Measurements from ENCODE around the gene ACSL3. TPM values are rescaled to one million over a fixed set of nuclear protein-coding genes. Genes with fewer than 3 reads are reported as not detected.

The ACSL3 gene
- polyA plus RNA-seq, 1 experiment, result 88.9 TPM

- POLR2A ChIA-PET, result no interaction called here
- no peak for TF ChIP-seq CTCF (IDR thresholded peaks at IDR 0.05; ENCODE audit: low read depth, low read length)
- H3K27ac ChIP-seq (ENCODE audit: low read depth, low read length), result no peak overlapping the region
- CTCF ChIA-PET, result interaction anchor here (1.0 to 3.1 kb wide), 3 partner anchors 13 to 63 kb away, joined by 3 to 9 read pairs (median 3); no protein-coding TSS in a partner anchor
- no peak overlapping the region for H3K4me3 ChIP-seq (ENCODE audit: low read depth, low read length)
- no peak for DNase-seq (ENCODE audit: low read depth, low spot score)
- H3K9me3 ChIP-seq (ENCODE audit: control insufficient read depth, insufficient read depth, low read length), result no peaks in the 10 kb centered on the region
- no peaks in the 10 kb centered on the region for H3K27me3 ChIP-seq (ENCODE audit: control insufficient read depth, insufficient read depth, low read length)
These were observed 14.6 kb downstream of the ACSL3 start for GRCh38 chr2:222875482-222875881.

- Histone ChIP-seq H3K4me3 (ENCODE audit: low read depth, low read length) (no peak overlapping the region), H3K27me3 (ENCODE audit: control insufficient read depth, insufficient read depth, low read length) (no peaks in the 10 kb centered on the region), H3K27ac (ENCODE audit: low read depth, low read length) (no peak overlapping the region), H3K9me3 (ENCODE audit: control insufficient read depth, insufficient read depth, low read length) (no peaks in the 10 kb centered on the region)
- CTCF ChIA-PET, result interaction anchor here (1.2 to 3.1 kb wide), 5 partner anchors 9 to 79 kb away, joined by 3 to 9 read pairs (median 4); no protein-coding TSS in a partner anchor
- no peak for DNase-seq (ENCODE audit: low read depth, low spot score)
- POLR2A ChIA-PET, result no interaction called here
- TF ChIP-seq CTCF (IDR thresholded peaks at IDR 0.05; ENCODE audit: low read depth, low read length), result no peak
These were observed 16.1 kb downstream of the ACSL3 start for GRCh38 chr2:222876947-222877346.

GRCh38 chr2:222877556-222878300 is 16.9 kb downstream of the ACSL3 start:
- Histone ChIP-seq H3K27me3 (ENCODE audit: control insufficient read depth, insufficient read depth, low read length) (no peaks in the 10 kb centered on the region), H3K9me3 (ENCODE audit: control insufficient read depth, insufficient read depth, low read length) (no peaks in the 10 kb centered on the region), H3K27ac (ENCODE audit: low read depth, low read length) (no peak overlapping the region), H3K4me3 (ENCODE audit: low read depth, low read length) (no peak overlapping the region)
- ChIA-PET CTCF (interaction anchor here (1.0 to 3.1 kb wide), 6 partner anchors 10 to 187 kb away, joined by 3 to 9 read pairs (median 6); no protein-coding TSS in a partner anchor), POLR2A (no interaction called here)
- no peak for DNase-seq (ENCODE audit: low read depth, low spot score)
- TF ChIP-seq CTCF (IDR thresholded peaks at IDR 0.05; ENCODE audit: low read depth, low read length), result no peak

- H3K9me3 ChIP-seq (ENCODE audit: control insufficient read depth, insufficient read depth, low read length), result no peaks in the 10 kb centered on the region
- H3K27ac ChIP-seq (ENCODE audit: low read depth, low read length), result no peak overlapping the region
- TF ChIP-seq CTCF (IDR thresholded peaks at IDR 0.05; ENCODE audit: low read depth, low read length), result no peak
- ChIA-PET CTCF (interaction anchor here (1.0 to 2.1 kb wide), 6 partner anchors 11 to 188 kb away, joined by 3 to 8 read pairs (median 4); no protein-coding TSS in a partner anchor), POLR2A (no interaction called here)
- no peak overlapping the region for H3K4me3 ChIP-seq (ENCODE audit: low read depth, low read length)
- DNase-seq (ENCODE audit: low read depth, low spot score), result no peak
- no peaks in the 10 kb centered on the region for H3K27me3 ChIP-seq (ENCODE audit: control insufficient read depth, insufficient read depth, low read length)
These were observed 17.6 kb downstream of the ACSL3 start for GRCh38 chr2:222878301-222878876.

Measured in AG04450 (cell line).